IPS-15b (cell line): Measurements from ENCODE around the gene CCDC97.

Experiments
- H3K27me3 ChIP-seq: one replicate; pipeline ENCODE4 v1.6.1; 2013; ENCODE audit warnings: low read length; ENCODE audit not compliant: control insufficient read depth, insufficient read depth
- H3K36me3 ChIP-seq: one replicate; pipeline ENCODE4 v1.6.1; 2013; ENCODE audit warnings: low read length; ENCODE audit not compliant: control insufficient read depth, insufficient read depth
- H3K4me1 ChIP-seq: one replicate; pipeline ENCODE4 v1.6.1; 2013; ENCODE audit warnings: mild to moderate bottlenecking, low read length; ENCODE audit not compliant: control insufficient read depth, insufficient read depth
- H3K4me3 ChIP-seq: one replicate; pipeline ENCODE4 v1.5.1; 2013; ENCODE audit warnings: low read depth, low read length
- H3K9ac ChIP-seq: one replicate; pipeline ENCODE4 v1.6.1; 2013; ENCODE audit warnings: low read depth, mild to moderate bottlenecking, low read length
- H3K9me3 ChIP-seq: one replicate; pipeline ENCODE4 v1.6.1; 2013; ENCODE audit warnings: mild to moderate bottlenecking, low read length; ENCODE audit not compliant: control insufficient read depth, insufficient read depth

CCDC97 gene

GRCh38 chr19:41324231-41324702 is 14.3 kb downstream of the CCDC97 start:
- Histone ChIP-seq H3K4me1 (peaks cover 29% of the 10 kb centered on the region), H3K4me3 (no peak overlapping the region), H3K27me3 (no peaks in the 10 kb centered on the region), H3K36me3 (peaks cover 16% of the 10 kb centered on the region), H3K9ac (no peak overlapping the region), H3K9me3 (no peaks in the 10 kb centered on the region)

- H3K27me3 ChIP-seq = no peaks in the 10 kb centered on the region
- no peak overlapping the region for H3K9ac ChIP-seq
- H3K36me3 ChIP-seq = peaks cover 9% of the 10 kb centered on the region
- peak overlapping the region; percentile 47 for H3K4me3 ChIP-seq
- no peaks in the 10 kb centered on the region for H3K9me3 ChIP-seq
- H3K4me1 ChIP-seq = peaks cover 29% of the 10 kb centered on the region
Observed at GRCh38 chr19:41324921-41325639, 15.1 kb downstream of the CCDC97 start.

- Histone ChIP-seq H3K9ac (no peak overlapping the region), H3K9me3 (no peaks in the 10 kb centered on the region), H3K4me1 (peaks cover 29% of the 10 kb centered on the region), H3K27me3 (no peaks in the 10 kb centered on the region), H3K4me3 (peak overlapping the region; percentile 47), H3K36me3 (peaks cover 6% of the 10 kb centered on the region)
Observed at GRCh38 chr19:41325640-41325946, 15.6 kb downstream of the CCDC97 start.

GRCh38 chr19:41325947-41326706 is 16.2 kb downstream of the CCDC97 start:
- no peaks in the 10 kb centered on the region for H3K27me3 ChIP-seq
- H3K4me3 ChIP-seq = peak overlapping the region; percentile 47
- peaks cover 29% of the 10 kb centered on the region for H3K4me1 ChIP-seq
- H3K9ac ChIP-seq = peak overlapping the region; percentile 39
- peaks cover 6% of the 10 kb centered on the region for H3K36me3 ChIP-seq
- no peaks in the 10 kb centered on the region for H3K9me3 ChIP-seq

- Histone ChIP-seq H3K27me3 (no peaks in the 10 kb centered on the region), H3K9ac (no peak overlapping the region), H3K4me3 (no peak overlapping the region), H3K36me3 (peaks cover 9% of the 10 kb centered on the region), H3K9me3 (no peaks in the 10 kb centered on the region), H3K4me1 (peaks cover 31% of the 10 kb centered on the region)
Observed at GRCh38 chr19:41327076-41327575, 17.2 kb downstream of the CCDC97 start.

- Histone ChIP-seq H3K36me3 (peaks cover 4% of the 10 kb centered on the region), H3K4me3 (peak overlapping the region; percentile 13), H3K9ac (peak overlapping the region; percentile 54), H3K4me1 (peaks cover 31% of the 10 kb centered on the region), H3K27me3 (peaks cover 2% of the 10 kb centered on the region), H3K9me3 (no peaks in the 10 kb centered on the region)
Observed at GRCh38 chr19:41327576-41328156, 17.7 kb downstream of the CCDC97 start.

GRCh38 chr19:41328157-41328841 is 18.3 kb downstream of the CCDC97 start:
- Histone ChIP-seq H3K9ac (no peak overlapping the region), H3K9me3 (no peaks in the 10 kb centered on the region), H3K4me1 (peaks cover 24% of the 10 kb centered on the region), H3K27me3 (peaks cover 2% of the 10 kb centered on the region), H3K4me3 (peak overlapping the region; percentile 13), H3K36me3 (peaks cover 2% of the 10 kb centered on the region)

GRCh38 chr19:41328842-41329225 is 18.9 kb downstream of the CCDC97 start:
- Histone ChIP-seq H3K9ac (no peak overlapping the region), H3K4me1 (peaks cover 22% of the 10 kb centered on the region), H3K27me3 (peaks cover 2% of the 10 kb centered on the region), H3K9me3 (no peaks in the 10 kb centered on the region), H3K4me3 (no peak overlapping the region), H3K36me3 (peaks cover 2% of the 10 kb centered on the region)

GRCh38 chr19:41330481-41330880 is 20.5 kb downstream of the CCDC97 start:
- Histone ChIP-seq H3K27me3 (peaks cover 2% of the 10 kb centered on the region), H3K4me1 (peaks cover 13% of the 10 kb centered on the region), H3K9me3 (no peaks in the 10 kb centered on the region), H3K4me3 (no peak overlapping the region), H3K36me3 (peaks cover 2% of the 10 kb centered on the region), H3K9ac (no peak overlapping the region)

- Histone ChIP-seq H3K9ac (no peak overlapping the region), H3K9me3 (no peaks in the 10 kb centered on the region), H3K36me3 (peaks cover 2% of the 10 kb centered on the region), H3K27me3 (peaks cover 2% of the 10 kb centered on the region), H3K4me1 (peaks cover 11% of the 10 kb centered on the region), H3K4me3 (peak overlapping the region; percentile 26)
Observed at GRCh38 chr19:41330946-41331678, 21.1 kb downstream of the CCDC97 start.

- no peaks in the 10 kb centered on the region for H3K9me3 ChIP-seq
- H3K27me3 ChIP-seq = peaks cover 2% of the 10 kb centered on the region
- H3K4me3 ChIP-seq = no peak overlapping the region
- H3K9ac ChIP-seq = no peak overlapping the region
- H3K36me3 ChIP-seq = peaks cover 2% of the 10 kb centered on the region
- peaks cover 8% of the 10 kb centered on the region for H3K4me1 ChIP-seq
Observed at GRCh38 chr19:41332000-41332399, 22.0 kb downstream of the CCDC97 start.
